Skin epidermis (tissue), 12 donors: ENCODE data around the gene RPL18.
"Not testable (repeated sequence)": the region's sequence is repeated elsewhere in the genome, so short reads cannot be mapped to it uniquely, and the experiment has no call there.

Experiments used
- H3K27ac ChIP-seq, 21 experiments: fragments of 200-600 bp; sonication (generic) in 11 of 21; one replicate each; pipeline ENCODE4 v1.5.0; 2020; ENCODE audit warnings: mild to moderate bottlenecking in 3 of 21, inconsistent platforms in 2 of 21, moderate library complexity in 2 of 21
- H3K4me3 ChIP-seq, 7 experiments: fragments of 200-600 bp; sonication (generic) in 2 of 7; one replicate each; pipeline ENCODE4 v1.5.0; 2020; ENCODE audit warnings: inconsistent platforms in 2 of 7, mild to moderate bottlenecking in 2 of 7, moderate library complexity in 1 of 7

Gene RPL18

DNA sequence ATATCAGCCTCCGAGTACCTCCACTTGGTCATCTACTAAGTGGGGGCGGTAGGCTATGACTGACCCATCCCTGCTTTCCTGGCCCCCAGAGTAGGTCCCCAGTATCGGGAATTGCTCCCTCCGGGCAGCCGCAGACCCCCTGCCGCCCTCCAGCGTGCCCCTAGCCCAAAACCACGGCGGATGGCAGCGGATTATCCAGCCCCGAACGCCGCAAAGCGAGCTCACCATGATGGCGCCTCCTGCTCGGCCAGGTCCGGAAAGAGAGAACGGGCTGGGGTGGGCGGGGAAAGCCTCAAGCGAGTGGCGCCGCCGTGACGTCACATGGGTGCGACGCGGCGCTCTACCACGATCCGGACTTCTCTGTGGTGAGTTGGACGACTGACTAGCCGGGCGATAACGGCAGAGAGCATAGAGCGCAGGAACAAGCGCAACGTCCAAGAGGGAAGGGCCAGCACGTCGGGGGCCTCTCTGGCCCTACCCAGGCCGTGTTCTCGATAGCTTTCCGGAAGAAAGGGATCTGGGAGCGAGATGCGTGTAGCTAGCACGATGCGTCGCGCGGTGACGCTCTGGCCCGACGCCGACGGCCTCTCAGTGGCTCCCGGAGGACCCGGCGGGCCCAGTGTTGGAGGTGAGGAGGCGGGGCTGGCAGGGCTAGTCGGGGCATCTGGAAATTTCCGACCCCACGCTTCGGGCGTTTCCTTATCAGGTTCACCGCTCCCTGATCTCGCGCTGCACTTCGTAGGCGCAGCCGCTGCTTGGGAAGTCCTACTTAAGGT, at the start of gene RPL18, which contains the start of gene SPHK2:
RPL18 (minus strand) TSS at position 263 of the 776 bp plus-strand sequence; CDS start at position 228, 35 bp downstream.
SPHK2 (plus strand) TSS at position 591 of the 776 bp plus-strand sequence. CDS start 1,009 bp downstream, outside the sequence.
- Histone ChIP-seq H3K27ac (peak within 1 kb of the TSS; percentile 42 to 96 (median 87)), H3K4me3 (peak within 1 kb of the TSS; percentile 62 to 86 (median 71))

DNA sequence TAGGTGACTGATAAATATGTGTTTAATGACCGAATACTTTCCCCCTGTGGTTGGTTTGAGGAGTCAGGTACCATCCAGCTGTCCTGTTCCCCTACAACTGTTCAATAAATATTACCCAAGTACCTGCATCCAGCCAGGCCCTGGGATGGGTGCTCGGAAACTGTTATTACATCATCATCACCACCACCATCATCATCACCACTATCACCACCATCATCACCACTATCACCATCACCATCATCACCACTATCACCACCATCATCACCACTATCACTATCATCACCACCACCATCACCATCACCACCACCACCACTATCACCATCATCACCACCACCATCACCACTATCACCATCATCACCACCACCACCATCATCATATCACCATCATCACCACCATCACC, 49.8 kb upstream of the RPL18 start:
- Histone ChIP-seq H3K27ac (no peak overlapping the region), H3K4me3 (no peak overlapping the region)

DNA sequence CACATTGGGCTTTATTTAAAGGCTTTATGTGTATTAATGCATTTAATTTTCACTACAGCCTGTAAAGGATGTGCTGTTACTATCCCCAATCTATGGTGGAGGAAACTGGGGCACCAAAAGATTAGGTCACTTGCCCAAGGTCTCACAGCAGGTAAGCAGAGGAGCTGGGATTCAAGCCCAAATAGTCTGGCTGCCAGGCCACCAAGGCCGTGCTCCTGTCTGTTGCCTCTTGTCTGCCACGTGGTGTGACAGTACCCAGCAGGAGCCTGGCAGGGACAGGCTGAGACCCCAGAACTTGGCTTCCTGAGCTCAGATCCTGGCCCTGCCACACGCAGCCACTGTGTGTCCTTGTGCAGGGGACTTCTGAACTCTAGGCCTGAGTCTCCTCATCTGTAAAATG, 49.4 kb upstream of the RPL18 start:
- H3K27ac ChIP-seq = no peak overlapping the region
- no peak overlapping the region for H3K4me3 ChIP-seq

DNA sequence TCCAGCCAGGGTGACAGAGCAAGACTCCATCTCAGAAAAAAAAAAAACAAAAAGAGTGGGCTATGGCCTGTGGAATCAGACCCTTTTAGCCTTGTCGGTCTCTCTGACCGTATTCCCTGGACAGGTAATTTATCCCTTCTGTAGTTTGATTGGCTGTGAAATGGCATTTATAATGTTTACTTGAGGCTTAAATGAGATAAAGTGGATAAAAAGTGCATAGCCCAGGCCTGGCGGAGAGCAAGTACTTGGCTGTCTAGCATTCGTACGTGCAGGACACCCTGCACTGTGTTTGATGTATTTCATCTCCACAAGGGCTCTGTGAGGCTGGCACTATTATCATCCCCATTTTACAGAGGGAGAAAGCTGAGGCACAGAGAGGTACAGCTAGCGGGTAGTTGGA, 46.8 kb upstream of the RPL18 start:
- no peak overlapping the region for H3K4me3 ChIP-seq
- no peak overlapping the region for H3K27ac ChIP-seq

DNA sequence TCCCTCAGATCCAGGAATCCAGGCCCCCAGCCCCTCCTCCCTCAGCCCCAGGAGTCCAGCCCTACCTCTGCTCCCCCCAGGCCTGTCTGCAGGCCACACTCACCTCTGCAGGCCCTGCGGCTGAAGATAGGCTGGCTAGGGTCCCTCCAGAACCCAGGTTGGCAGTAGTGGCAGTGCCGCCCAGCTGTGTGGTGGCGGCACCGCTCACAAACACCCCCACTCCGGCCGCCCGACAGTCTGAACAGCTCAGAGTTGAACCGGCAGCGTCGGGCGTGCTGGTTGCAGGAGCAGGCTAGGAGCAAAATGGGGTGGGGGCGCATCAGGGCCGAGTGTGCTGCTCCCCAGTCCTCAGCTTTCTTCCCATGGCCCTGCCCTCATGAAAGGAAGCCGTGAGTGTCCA, 45.5 kb upstream of the RPL18 start:
- H3K4me3 ChIP-seq = no peak overlapping the region
- no peak overlapping the region for H3K27ac ChIP-seq

DNA sequence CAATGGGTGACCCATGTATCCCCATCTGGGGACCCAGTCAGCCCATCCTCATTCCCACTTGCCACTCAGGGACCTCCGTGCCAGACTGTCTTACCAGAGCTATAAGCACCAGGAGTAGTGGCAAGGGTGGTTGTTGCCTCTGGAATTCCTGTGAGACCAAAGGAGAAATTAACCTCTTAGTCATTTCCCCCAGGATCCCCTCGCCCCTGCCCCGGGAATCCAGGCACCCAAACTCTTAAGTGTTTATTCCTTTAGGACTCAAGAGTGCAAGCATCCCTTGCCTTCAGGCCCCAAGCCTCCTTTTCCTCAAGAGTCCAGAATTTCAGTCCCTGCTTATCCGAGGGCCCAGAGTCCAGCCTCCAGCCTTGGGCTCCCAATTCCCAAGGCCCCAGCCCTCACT, 44.7 kb upstream of the RPL18 start:
- no peak overlapping the region for H3K27ac ChIP-seq
- no peak overlapping the region for H3K4me3 ChIP-seq

DNA sequence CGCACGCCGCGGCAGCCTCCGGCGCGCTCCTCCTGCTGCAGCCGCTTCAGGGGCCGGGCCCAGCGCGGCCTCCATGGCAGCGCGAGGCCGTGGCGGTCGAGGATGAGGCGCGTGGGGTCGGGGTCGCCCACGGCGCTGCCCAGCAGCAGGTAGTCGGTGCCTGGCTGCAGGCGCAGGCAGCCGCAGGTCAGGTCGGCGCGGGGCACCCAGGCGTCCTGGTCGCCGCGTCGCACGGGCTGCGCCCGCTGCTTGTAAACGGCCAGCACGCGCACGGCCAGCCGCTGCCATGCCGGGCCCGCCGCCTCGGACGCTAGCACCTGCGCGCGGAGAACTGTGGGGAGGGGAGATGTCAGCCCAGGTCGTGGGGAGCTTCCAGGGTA, 42.7 kb upstream of the RPL18 start:
- Histone ChIP-seq H3K4me3 (no peak overlapping the region), H3K27ac (peak overlapping the region in 2 of 21 experiments; percentile 65 to 67)

DNA sequence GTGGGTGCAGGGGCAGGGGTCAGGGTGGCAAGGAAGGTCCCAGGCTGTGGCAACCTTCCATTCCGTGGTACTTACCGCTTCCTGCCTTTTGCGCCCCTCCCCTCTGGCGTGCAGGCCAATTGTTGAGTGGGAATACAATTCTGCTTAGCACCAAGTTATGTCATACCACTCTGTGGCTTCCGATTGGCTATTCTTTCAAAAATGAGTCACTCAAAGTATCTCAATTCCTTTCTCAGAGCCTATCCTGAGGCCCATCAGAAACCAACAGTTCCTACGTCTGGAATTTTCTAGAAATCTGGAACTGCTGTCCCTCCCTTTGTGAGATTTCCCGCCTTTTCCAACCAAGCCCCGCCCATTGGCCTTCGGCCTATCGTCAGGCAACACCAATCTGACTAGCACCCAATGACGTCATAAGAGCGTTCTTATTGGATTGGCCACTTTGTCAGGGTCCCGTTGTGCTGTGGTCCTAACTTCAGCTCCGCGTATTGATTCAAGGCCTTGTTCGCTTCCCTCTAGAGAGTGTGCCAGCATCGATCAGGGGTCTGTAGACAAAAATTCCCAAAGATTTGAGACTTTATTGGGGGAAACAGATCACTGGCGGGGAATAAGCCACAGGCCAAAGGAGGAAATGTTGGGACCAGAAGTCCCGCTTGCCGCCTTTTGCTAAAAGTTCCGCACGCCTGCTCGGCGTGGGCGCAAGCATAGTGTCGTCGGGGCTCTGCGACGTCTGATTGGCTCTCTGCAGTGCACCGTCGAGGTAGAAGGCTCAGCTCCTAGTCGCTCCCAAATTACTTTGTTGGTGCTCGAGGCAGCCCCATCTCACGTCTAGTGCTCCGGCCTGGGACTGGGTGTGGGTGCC, 42.1 kb upstream of the RPL18 start:
- Histone ChIP-seq H3K27ac (peak overlapping the region in 10 of 21 experiments; percentile 6 to 67 (median 54)), H3K4me3 (peak overlapping the region in 1 of 7 experiments; percentile 4)

DNA sequence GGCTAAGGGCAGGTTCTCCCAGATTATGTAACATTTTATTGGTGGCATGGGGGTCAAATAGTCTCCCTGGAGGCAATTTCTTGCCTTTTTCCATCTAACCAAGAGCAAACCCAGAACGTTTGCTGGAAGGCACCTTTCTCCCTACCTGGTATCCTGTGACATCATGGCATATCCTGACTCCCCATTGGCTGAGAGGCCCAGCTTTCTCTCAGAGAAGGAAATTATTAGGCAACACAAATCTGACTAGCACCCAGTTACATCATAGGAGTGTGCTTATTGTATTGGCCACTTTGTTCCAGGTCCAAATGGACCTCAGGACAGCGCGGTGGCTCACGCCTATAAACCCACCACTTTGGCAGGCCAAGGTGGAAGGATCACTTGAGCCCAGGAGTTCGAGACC, 40.8 kb upstream of the RPL18 start:
- H3K27ac ChIP-seq = no peak overlapping the region
- no peak overlapping the region for H3K4me3 ChIP-seq

DNA sequence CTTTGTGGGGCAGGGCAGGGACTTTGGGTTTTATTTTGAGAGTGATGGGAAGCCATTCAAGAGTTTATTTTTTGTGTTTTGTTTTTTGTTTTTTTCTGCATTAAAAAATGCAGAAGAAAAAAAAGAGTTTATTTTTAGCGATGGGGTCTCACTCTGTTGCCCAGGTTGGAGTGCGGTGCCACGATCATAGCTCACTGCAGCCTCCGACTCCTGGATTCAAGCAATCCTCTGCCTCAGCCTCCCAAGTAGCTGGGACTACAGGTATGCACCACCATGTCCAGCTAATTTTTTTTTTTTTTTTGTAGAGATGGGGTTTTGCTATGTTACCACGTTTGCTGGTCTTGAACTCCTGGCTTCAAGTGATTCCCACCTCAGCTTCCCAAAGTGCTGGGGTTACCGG, 39.5 kb upstream of the RPL18 start:
- Histone ChIP-seq H3K4me3 (no peak overlapping the region), H3K27ac (no peak overlapping the region)

DNA sequence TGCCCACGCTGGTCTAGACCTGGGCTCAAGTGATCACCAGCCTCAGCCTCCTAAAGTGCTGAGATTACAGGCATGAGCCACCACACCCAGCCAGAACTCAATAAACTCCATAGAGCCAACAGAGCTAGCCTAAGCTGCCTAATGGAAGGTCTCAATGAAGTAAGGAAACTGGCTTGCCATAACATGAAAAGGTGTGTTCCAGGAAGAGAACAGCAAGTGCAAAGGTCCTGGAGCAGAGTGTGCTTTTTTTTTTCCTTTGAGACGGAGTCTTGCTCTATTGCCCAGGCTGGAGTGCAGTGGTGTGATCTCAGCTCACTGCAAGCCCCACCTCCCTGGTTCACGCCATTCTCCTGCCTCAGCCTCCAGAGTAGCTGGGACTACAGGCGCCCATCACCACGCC, 38.9 kb upstream of the RPL18 start:
- not testable (repeated sequence) for H3K27ac ChIP-seq

DNA sequence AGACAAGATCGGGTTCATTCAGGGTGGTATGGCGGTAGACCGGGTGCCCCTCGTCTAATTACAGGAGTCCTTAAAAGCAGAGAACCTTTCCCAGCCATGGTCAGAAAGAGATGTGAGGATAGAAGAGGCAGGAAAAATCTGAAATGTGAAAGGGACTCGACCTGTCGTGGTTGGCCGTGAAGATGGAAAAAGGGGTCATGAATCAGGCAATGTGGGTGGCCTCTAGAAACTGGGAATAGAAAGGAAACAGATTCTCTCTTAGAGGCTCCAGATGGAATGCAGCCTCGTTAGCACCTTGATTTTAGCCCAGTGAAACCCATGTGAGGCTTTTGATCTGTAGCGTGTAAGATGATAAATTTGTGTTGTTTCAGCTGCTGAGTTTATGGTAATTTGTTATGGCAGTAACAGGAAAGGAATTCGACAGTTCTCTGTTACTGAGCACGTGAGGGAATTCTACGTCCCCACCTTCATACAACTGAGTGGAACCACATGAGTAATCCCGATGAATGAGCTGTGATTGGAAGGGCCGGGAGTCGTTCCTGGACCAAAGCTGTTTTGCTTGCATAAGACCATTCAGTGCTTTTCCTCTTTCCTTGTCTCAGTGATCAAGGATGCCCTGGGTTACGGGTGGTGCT, 38.0 kb upstream of the RPL18 start:
- Histone ChIP-seq H3K4me3 (no peak overlapping the region), H3K27ac (no peak overlapping the region)

More for the DNA sequence above, 38.9 kb upstream of the RPL18 start:
- not testable (repeated sequence) for H3K4me3 ChIP-seq

DNA sequence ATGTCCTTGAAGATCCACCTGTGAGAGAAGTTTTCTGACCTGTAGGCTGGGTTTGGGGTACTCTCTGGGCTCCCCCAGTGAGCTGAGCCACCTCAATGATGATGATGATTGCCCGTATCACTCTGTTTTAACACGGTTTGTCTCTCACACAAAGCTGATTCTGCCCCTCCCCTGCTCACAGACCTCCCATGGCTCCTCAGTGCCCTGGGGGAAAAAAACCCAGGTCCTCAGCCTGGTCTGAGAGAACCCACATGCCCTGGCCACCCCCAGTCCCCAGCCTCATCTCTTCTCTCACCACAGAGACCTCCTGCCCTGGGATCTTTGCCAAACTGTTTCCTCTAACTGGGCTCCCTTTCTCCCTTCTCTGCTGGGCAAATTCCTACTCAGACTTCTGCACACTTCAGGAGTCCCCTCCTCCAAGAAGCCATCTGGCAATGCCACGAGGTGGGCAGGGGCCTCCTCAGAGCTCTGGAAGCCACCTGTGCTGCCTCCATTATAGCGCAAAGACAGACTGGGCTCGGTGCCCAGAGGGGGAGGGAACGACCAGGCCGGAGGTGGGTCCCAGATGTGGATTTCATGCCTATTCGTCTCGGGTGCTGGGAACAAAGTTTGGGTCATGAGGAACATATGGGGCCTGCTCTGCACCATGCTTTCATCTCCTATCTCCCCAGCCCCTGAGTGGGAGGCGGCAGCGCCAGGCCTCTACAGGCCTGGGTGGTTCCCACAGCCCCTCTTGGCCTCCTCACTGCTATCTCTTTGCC, 35.5 kb upstream of the RPL18 start:
- no peak overlapping the region for H3K27ac ChIP-seq
- H3K4me3 ChIP-seq = no peak overlapping the region

DNA sequence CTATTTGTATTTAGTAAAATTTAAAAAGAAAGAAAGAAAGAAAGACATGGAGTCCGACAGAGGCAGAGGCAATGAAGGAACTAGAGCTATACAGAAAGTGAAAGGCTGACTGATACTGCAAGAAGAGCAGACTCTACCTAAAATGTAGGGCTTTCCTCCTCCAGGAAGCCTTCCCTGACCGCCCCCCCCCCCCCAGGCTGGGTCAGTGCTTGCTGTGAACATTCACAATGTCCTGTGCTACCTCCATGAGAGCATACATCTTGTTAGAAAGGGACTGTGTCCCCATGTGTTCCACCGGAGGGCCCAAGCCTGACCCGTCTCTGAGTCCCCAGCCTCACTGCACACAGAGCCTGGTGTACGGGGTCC, 32.7 kb upstream of the RPL18 start:
- Histone ChIP-seq H3K4me3 (no peak overlapping the region), H3K27ac (peak overlapping the region in 1 of 21 experiments; percentile 10)

DNA sequence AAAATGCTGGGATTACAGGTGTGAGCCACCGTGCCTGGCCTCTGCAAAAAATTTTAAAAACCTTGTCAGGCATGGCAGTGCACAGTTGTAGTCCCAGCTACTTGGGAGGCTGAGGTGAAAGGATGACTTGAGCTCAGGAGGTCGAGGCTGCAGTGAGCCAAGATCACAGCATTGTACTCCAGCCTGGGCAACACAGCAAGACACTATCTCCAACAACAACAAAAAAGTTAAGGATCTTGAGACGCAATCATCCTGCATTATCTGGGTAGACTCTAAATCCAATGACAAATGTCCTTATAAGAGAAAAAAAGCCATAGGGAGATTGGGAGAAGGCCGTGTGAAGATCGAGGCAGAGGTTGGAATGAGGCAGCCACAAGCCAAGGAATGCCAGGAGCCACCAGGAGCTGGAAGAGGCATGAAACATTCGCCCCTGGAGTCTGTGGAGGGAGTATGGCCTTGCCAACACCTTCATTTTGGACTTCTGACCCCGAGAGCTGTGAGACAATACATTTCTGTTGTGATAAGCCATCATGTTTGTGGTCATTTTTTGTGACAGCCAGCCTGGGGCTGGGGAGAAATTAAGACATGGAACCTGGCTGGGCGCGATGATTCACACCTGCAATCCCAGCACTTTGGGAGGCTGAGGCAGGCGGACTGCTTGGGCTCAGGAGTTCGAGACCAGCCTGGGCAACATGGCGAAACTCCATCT, 32.1 kb upstream of the RPL18 start:
- Histone ChIP-seq H3K4me3 (no peak overlapping the region), H3K27ac (no peak overlapping the region)

DNA sequence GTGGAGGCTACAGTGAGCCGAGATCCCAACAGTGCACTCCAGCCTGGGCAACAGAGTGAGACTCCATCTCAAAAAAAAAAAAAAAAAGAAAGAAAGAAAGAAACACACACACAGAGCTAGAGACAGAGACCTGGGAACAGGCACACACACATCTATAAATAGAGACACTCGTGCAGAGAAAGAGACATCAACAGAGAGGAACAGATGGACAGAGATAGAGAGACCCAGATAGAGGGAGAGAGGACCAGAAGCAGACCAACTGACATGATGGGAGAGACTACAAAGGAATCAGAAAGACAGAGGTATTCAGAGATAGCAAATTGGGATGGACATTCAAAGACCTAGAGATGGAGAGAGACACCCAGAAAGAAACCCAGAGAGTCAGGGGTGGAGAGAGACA, 29.2 kb upstream of the RPL18 start:
- H3K27ac ChIP-seq = peak overlapping the region in 1 of 21 experiments; percentile 52
- no peak overlapping the region for H3K4me3 ChIP-seq

DNA sequence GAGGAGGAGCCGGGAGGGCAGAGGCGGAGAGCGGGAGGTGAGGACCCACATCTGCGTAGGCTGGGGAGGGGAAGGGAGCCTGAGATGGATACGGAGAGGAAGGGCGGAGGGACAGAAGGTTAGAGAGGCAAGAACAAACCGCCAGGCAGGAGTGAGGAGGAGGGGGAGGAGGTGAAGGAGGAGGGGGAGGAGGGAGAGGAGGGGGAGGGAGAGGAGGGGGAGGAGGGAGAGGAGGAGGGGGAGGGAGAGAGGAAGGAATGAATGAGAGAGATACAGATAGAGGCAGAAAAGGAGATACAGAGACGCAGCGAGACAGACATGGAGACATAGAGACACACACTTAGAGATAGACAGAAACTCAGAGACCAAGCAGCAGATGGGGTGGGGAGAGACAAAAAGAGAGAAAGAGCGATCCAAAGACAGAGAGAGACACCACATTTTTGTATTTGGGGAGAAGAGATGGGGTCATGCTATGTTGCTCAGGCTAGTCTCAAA, 27.8 kb upstream of the RPL18 start:
- peak overlapping the region; percentile 36 to 53 (median 47) for H3K4me3 ChIP-seq
- H3K27ac ChIP-seq = peak overlapping the region in 18 of 21 experiments; percentile 66 to 92 (median 84)

DNA sequence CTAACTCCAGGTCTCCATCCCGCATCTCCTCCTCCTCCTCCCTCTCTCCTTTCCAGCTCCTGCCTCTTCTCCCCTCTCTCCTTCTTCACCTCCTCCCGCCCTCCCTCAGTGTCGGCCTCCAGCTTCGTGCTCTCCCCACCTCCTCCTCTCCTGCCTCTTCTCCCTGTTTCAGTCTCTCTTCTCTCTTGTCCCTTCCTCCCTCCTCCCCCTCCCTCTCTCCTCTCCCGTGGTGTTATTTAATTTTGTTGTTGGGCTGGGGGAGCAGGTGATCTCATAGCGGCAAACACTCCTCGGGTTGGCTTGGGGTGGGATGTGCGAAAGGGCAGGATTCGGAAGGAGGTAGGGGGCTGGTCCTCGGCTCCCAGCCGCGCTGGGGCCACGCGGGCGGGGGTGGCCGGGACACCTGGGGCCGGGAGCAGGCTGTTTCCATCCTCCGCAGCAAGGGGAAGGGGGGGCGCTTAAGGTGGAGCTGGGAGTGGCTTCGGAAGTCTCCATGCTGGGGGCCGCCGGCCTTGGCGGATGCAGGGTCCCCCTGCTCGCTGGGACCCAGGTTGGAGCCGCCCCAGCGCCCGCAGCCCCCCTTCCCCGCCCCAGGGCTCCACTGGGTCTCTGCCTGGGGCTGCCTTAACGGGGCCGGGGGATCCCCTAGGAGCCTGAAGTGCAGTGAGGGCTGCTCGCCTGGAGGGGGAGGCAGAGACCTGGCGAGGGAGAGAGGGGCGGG, 27.2 kb upstream of the RPL18 start, which contains the start of gene CA11:
CA11 (minus strand) TSS at position 187 of the 721 bp plus-strand sequence. CDS start 555 bp downstream, outside the sequence.
- H3K27ac ChIP-seq = peak within 1 kb of the TSS; percentile 27 to 92 (median 84)
- H3K4me3 ChIP-seq = peak within 1 kb of the TSS; percentile 36 to 53 (median 47)
